GM21423 (cell line): ENCODE data around the gene OR2G6.
"Not testable (repeated sequence)": the region's sequence is repeated elsewhere in the genome, so short reads cannot be mapped to it uniquely, and the experiment has no call there.

Source experiments
- ATAC-seq: cut with Tn5 transposase; IDR thresholded peaks from one replicate; pipeline ENCODE4 v1.9.1; 2021; ENCODE audit warnings: mild to moderate bottlenecking, moderate library complexity; ENCODE audit not compliant: unreplicated experiment

Gene OR2G6

DNA sequence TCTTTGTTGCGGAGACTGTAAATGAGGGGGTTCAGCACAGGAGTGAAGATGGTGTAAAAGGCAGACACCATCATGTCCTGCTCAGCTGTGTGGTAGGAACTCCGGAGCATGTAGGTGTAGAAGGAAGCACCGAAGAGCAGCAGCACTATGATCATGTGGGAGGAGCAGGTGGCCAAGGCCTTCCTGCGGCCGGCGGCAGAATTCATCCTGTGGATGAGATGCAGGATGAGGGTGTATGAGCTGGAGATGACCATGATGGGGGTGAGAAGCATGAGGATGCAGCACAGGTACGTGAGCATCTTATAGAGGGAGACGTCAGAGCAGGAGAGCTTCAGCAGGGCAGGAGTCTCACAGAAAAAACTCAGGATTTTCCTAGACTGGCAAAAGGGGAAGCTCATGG, 66.0 kb downstream of the OR2G6 start:
- ATAC-seq: not testable (repeated sequence)

DNA sequence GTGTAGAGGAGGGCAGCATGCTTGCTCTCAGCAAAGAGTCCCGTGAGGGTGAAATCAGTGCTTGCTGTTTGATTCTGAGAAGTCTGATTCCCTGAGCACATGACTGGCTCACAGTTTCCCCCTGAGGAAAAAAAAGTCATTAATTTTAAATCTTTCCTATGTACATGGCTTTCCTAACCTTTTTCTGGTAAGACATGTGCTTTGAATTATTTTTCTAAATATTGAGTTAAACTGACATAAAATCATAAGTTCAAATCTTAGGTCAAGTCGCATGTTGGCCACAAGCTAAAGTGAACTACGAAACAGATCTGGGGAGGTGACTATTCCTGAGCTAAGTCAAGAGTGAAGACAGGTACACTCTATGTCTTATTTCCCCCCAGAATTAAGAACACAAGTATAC, 66.8 kb downstream of the OR2G6 start, which contains the start of gene OR2T34:
Gene OR2T34, minus strand, starts transcription at position 101 of the 400 bp plus-strand sequence. Its CDS starts 0 bp downstream, at position 101.
- not testable (repeated sequence) for ATAC-seq

GRCh38 chr1:248576260-248576980, 68.5 kb downstream of the OR2G6 start:
- no peak for ATAC-seq
